H1 (cell line): ENCODE results near the gene CORO6. TPM values are rescaled to one million over a fixed set of nuclear protein-coding genes. Genes with fewer than 3 reads are reported as not detected.

Experiments used
- EP300 ChIP-seq, 2 experiments: IDR thresholded peaks; 1 replicate in 1 of 2; 2 replicates in 1 of 2; pipeline ENCODE4 v1.6.1; 2011 to 2012; ENCODE audit warnings: low read depth in 2 of 2, low read length in 2 of 2, mild to moderate bottlenecking in 2 of 2, borderline replicate concordance in 1 of 2, inconsistent platforms in 1 of 2, moderate library complexity in 1 of 2
- NANOG ChIP-seq: IDR thresholded peaks from 2 replicates; pipeline ENCODE4 v1.6.1; 2011; ENCODE audit warnings: low read length, low read depth, mild to moderate bottlenecking, inconsistent platforms; ENCODE audit not compliant: insufficient read depth, poor library complexity, severe bottlenecking
- POLR2AphosphoS5 ChIP-seq: IDR thresholded peaks from 2 replicates; pipeline ENCODE4 v1.6.1; 2011; ENCODE audit warnings: low read depth, low read length
- RNF2 ChIP-seq: fragments of 200-900, 300-1000 bp; sonication (generic); IDR thresholded peaks from 2 replicates; pipeline ENCODE4 v1.7.1; 2016; ENCODE audit warnings: borderline replicate concordance, low read depth, mild to moderate bottlenecking, antibody characterized with exemption, low read length; ENCODE audit not compliant: poor library complexity, severe bottlenecking; ENCODE audit errors: missing control alignments
- RXRA ChIP-seq: IDR thresholded peaks from 2 replicates; pipeline ENCODE4 v1.6.1; 2011; ENCODE audit warnings: low read depth, mild to moderate bottlenecking, low read length, moderate library complexity; ENCODE audit not compliant: insufficient read depth
- USF2 ChIP-seq: IDR thresholded peaks from 2 replicates; pipeline ENCODE4 v1.6.1; 2011; ENCODE audit warnings: low read length, improper control_type of control experiment
- polyA plus RNA-seq, 7 experiments: library from polyadenylated mRNA; depleted of rRNA in 3 of 7; stranded (reverse) in 5 of 7; unstranded in 2 of 7; fragments of >200 nt in 5 of 7; fragments of 200-250 nt in 2 of 7; gene quantifications; 1 replicate in 5 of 7; 2 replicates in 1 of 7; 4 replicates in 1 of 7; pipeline versions ENCODE4 v1.2.1 to v1.2.3, GENCODE V29; 2011 to 2013; ENCODE audit warnings: missing spikeins in 2 of 7, mixed read lengths in 2 of 7
- total RNA-seq: library from RNA; stranded (reverse); fragmentation: NEBNext Ultra II Directional; extraction: Animal tissue kit (Norgen Biotek cat#: 25700); gene quantifications from 2 replicates; pipeline ENCODE4 v1.2.1, GENCODE V29; 2021

The CORO6 gene
- total and polyA plus RNA-seq, 2 of the 8 experiments (the other 6 are each of a cell fraction or from before 2014, with no cell fraction given) = 2.5 to 8.6 TPM

GRCh38 chr17:29620779-29621500, 1.8 kb downstream of the CORO6 start (continued):
- TF ChIP-seq RNF2 (no peak), RXRA (no peak), USF2 (no peak), NANOG (no peak), EP300 (IDR thresholded peaks at IDR 0.05; ENCODE audit: borderline replicate concordance in 1 of 2, low read depth in 2 of 2, low read length in 2 of 2) (no peak), POLR2AphosphoS5 (no peak)
